ENCODE results near the gene C2CD2. TPM values are rescaled to one million over a fixed set of nuclear protein-coding genes. Genes with fewer than 3 reads are reported as not detected.

C2CD2 gene
- total RNA-seq, 4 donors from 2014 or later, result 35.9 to 43.8 (median 38.9) TPM

DNA sequence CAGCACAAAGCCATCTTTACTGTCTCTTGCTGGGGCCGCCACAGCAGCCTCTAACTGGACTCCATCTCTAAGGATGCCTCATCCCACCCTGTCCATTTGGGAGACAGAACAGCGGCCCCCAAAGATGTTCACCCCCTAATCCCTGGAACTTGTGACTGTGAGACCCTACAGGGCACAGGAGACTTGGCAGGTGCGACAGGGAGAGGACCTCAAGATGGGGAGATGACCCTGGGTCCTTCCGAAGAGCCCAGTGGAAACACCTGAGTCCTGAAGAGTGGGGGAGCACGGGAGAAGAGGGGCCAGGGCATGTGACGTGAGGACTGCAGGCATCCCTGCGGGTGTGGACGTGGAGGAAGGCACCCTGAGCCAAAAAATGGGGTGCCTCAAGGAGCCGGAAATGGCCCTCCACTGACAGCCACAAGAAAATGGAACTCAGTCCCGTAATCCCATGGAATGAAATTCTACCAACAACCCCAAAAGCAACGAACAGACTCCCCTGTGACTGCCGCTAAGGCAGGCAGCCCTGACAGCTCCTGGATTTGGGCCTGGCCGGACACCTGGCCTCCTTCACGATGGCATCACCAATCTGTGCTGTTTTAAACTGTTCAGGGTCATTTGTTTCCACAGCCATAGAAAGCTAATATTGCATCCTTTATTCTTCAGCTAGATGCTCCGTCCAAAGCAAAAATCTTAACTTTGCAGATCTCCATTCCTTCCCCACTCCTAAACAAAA, 34.0 kb downstream of the C2CD2 start:
- Histone ChIP-seq H3K27me3 (no peaks in the 10 kb centered on the region), H3K27ac (no peak overlapping the region), H3K4me1 (peaks cover 2% of the 10 kb centered on the region), H3K36me3 (peaks cover 26% of the 10 kb centered on the region), H3K4me3 (no peak overlapping the region), H3K9me3 (no peaks in the 10 kb centered on the region)
- 94% methylated on average over 15 of the region's 15 CpGs for WGBS
- no peak for TF ChIP-seq POLR2AphosphoS5 (IDR thresholded peaks at IDR 0.05)
- TF ChIP-seq POLR2A (IDR thresholded peaks at IDR 0.05), result no peak
- TF ChIP-seq, protein P1, sequence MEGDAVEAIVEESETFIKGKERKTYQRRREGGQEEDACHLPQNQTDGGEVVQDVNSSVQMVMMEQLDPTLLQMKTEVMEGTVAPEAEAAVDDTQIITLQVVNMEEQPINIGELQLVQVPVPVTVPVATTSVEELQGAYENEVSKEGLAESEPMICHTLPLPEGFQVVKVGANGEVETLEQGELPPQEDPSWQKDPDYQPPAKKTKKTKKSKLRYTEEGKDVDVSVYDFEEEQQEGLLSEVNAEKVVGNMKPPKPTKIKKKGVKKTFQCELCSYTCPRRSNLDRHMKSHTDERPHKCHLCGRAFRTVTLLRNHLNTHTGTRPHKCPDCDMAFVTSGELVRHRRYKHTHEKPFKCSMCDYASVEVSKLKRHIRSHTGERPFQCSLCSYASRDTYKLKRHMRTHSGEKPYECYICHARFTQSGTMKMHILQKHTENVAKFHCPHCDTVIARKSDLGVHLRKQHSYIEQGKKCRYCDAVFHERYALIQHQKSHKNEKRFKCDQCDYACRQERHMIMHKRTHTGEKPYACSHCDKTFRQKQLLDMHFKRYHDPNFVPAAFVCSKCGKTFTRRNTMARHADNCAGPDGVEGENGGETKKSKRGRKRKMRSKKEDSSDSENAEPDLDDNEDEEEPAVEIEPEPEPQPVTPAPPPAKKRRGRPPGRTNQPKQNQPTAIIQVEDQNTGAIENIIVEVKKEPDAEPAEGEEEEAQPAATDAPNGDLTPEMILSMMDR (IDR thresholded peaks at IDR 0.05), result no peak
- TF ChIP-seq EP300 (IDR thresholded peaks at IDR 0.05), result no peak
- DNase-seq (ENCODE audit: low spot score in 2 of 2), result peak in 1 of 2 donors; percentile 44

DNA sequence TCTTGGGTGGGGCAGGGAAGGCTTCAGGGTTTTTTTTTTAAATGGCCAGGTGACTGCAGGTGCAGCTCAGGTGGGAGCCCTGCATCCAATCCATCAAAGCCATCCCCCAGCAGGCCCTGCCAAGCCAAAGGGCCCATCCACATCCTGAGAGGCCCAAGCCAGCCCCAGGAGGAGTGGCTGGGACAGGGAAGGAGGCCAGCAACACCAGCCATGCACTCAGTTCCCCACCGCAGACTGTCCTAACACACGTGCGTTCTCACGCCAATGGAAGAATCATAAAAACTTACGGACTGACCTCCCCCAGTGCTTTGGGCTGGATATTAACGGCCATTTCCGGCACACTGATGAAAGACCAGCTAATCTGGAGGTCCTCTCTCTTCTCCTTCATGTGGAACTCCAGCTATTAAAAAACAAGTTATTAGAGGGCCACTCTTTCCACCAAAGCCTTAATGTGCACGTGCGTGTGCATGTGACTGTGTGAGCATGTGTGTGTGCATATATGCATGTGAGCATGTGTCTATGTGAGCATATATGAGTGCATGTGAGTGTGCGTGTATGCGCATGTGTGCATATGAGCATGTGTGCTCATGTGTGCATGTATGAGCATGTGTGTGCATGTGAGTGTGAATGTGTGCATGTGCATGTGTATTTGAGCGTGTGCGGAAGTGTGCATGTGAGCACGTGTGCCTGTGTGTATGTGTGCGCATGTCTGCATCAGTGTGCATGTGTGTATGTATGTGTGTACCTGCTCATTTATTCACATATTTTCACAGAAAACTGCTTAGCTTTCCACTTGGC, 35.1 kb downstream of the C2CD2 start:
- peaks cover 36% of the 10 kb centered on the region for H3K36me3 ChIP-seq
- H3K4me1 ChIP-seq, result peaks cover 2% of the 10 kb centered on the region
- H3K9me3 ChIP-seq, result no peaks in the 10 kb centered on the region
- DNase-seq (ENCODE audit: low spot score in 2 of 2), result peak in 1 of 2 donors; percentile 29
- H3K27ac ChIP-seq, result no peak overlapping the region
- no peaks in the 10 kb centered on the region for H3K27me3 ChIP-seq
- no peak for TF ChIP-seq POLR2A (IDR thresholded peaks at IDR 0.05)
- TF ChIP-seq, protein P1 (IDR thresholded peaks at IDR 0.05), result no peak
- TF ChIP-seq POLR2AphosphoS5 (IDR thresholded peaks at IDR 0.05), result no peak
- no peak for TF ChIP-seq EP300 (IDR thresholded peaks at IDR 0.05)
- 96% methylated on average over 12 of the region's 15 CpGs for WGBS
- H3K4me3 ChIP-seq, result no peak overlapping the region

DNA sequence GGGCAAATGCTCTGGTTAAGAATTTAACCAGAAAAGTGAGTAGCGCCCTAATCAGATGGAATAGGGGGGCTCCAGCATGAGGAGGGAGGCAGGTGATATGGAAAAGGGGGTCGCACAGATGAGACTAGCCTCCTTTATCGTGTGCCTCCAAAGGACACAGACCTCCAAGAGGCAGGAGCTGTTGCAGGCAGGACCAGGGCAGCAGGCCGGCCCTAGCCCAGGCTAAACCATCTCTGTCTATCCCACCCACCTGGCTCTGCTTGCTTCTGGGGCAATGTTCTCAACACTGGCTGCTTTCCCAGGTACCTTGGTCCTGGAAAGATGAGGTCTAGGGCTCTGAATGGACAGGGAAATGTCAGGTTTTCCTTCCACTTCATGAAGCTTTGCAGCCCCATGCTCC, 36.3 kb downstream of the C2CD2 start:
- H3K27me3 ChIP-seq, result no peaks in the 10 kb centered on the region
- 88% methylated on average over 4 of the region's 4 CpGs for WGBS

DNA sequence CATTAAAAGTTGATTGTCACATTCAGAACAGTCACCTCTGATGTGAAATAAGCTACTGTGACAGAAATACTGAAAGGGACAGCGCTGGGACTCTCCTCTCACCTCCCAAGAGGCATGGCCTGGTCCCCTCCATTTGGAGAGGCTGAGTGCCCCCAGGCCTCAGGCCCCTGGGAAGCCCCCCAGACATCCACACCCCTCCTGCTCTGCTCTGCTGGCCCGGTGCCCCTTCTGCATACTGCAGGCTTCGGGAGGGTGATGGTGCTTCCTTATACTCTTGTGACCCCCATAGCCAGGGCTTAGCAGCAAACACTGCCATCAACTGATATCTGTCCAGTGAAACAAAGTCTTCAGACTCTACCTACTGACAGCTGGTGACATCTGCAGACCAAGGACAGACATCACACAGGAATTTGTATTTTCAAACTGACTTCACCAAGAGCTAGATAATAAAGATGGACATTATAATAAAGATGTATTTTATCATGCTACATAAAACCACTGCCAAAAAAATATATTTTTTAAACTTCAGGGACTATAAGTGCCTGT, 36.9 kb downstream of the C2CD2 start:
- Histone ChIP-seq H3K27ac (no peak overlapping the region), H3K4me3 (no peak overlapping the region), H3K9me3 (no peaks in the 10 kb centered on the region), H3K27me3 (no peaks in the 10 kb centered on the region), H3K36me3 (peaks cover 51% of the 10 kb centered on the region), H3K4me1 (no peaks in the 10 kb centered on the region)
- TF ChIP-seq POLR2A (IDR thresholded peaks at IDR 0.05) (no peak), EP300 (IDR thresholded peaks at IDR 0.05) (no peak), POLR2AphosphoS5 (IDR thresholded peaks at IDR 0.05) (no peak)
- TF ChIP-seq, protein P1 (IDR thresholded peaks at IDR 0.05), result no peak
- 80% methylated on average over 3 of the region's 3 CpGs for WGBS
- DNase-seq (ENCODE audit: low spot score in 2 of 2), result peak in 1 of 2 donors; percentile 40

More for the DNA sequence above, 36.3 kb downstream of the C2CD2 start:
- H3K4me1 ChIP-seq, result no peaks in the 10 kb centered on the region
- TF ChIP-seq POLR2A (IDR thresholded peaks at IDR 0.05) (no peak), EP300 (IDR thresholded peaks at IDR 0.05) (no peak), POLR2AphosphoS5 (IDR thresholded peaks at IDR 0.05) (no peak)
- TF ChIP-seq, protein P1 (IDR thresholded peaks at IDR 0.05), result no peak
- peaks cover 48% of the 10 kb centered on the region for H3K36me3 ChIP-seq
- DNase-seq (ENCODE audit: low spot score in 2 of 2), result peak in 1 of 2 donors; percentile 16
- no peak overlapping the region for H3K4me3 ChIP-seq
- H3K9me3 ChIP-seq, result no peaks in the 10 kb centered on the region
- no peak overlapping the region for H3K27ac ChIP-seq

DNA sequence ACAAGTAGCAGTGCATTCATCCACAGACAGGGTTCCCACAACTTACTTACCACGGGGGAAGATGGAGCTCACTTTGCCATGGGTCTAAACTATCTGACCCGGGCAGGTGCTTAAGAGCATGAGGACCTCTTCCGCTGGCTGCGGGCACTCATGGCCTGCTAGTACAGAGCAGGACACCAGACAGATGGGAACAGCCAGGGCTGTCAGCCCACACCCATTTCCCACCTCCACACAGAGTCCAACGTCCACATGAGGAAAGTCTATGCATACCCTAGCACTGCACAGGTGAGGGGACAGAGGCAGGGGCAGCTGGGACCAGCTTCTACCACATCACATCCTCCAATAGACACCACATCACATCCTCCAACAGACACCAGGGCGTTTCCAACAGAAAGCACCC, 38.9 kb downstream of the C2CD2 start:
- WGBS, result 93% methylated on average over 6 of the region's 6 CpGs
- Histone ChIP-seq H3K27me3 (no peaks in the 10 kb centered on the region), H3K4me3 (no peak overlapping the region), H3K36me3 (peaks cover 64% of the 10 kb centered on the region), H3K4me1 (no peaks in the 10 kb centered on the region), H3K9me3 (no peaks in the 10 kb centered on the region), H3K27ac (no peak overlapping the region)
- no peak for TF ChIP-seq POLR2A (IDR thresholded peaks at IDR 0.05)
- TF ChIP-seq POLR2AphosphoS5 (IDR thresholded peaks at IDR 0.05), result no peak
- no peak for TF ChIP-seq EP300 (IDR thresholded peaks at IDR 0.05)
- TF ChIP-seq, protein P1 (IDR thresholded peaks at IDR 0.05), result no peak
- no peak for DNase-seq (ENCODE audit: low spot score in 2 of 2)

All from suprapubic skin (tissue), 4 donors.